HG02885 (cell line): ENCODE results near the gene SEMA4F.
A peak's percentile ranks its signal among the peaks of the same experiment; 100 is the strongest.

Source experiments
- ATAC-seq: cut with Tn5 transposase; IDR thresholded peaks from one replicate; pipeline ENCODE4 v1.9.1; 2021; ENCODE audit warnings: mild to moderate bottlenecking; ENCODE audit not compliant: unreplicated experiment, poor library complexity

Gene SEMA4F

GRCh38 chr2:74659462-74659861, 5.4 kb downstream of the SEMA4F start:
- ATAC-seq: no peak

- no peak for ATAC-seq
Measured at GRCh38 chr2:74668087-74668486, 14.0 kb downstream of the SEMA4F start.

- no peak for ATAC-seq
Measured at GRCh38 chr2:74670263-74670662, 16.2 kb downstream of the SEMA4F start.

GRCh38 chr2:74671479-74671878, 17.4 kb downstream of the SEMA4F start:
- ATAC-seq: no peak

- no peak for ATAC-seq
Measured at GRCh38 chr2:74673826-74674528, 19.9 kb downstream of the SEMA4F start.

GRCh38 chr2:74675090-74675489, 21.0 kb downstream of the SEMA4F start:
- no peak for ATAC-seq

GRCh38 chr2:74676331-74676730, 22.3 kb downstream of the SEMA4F start:
- no peak for ATAC-seq

GRCh38 chr2:74679615-74680014, 25.6 kb downstream of the SEMA4F start:
- no peak for ATAC-seq

- ATAC-seq: no peak
Measured at GRCh38 chr2:74682501-74682900, 28.5 kb downstream of the SEMA4F start.

- no peak for ATAC-seq
Measured at GRCh38 chr2:74685408-74685807, 31.4 kb downstream of the SEMA4F start.

GRCh38 chr2:74688881-74689280, 34.8 kb downstream of the SEMA4F start:
- ATAC-seq: no peak

- ATAC-seq: no peak
Measured at GRCh38 chr2:74689671-74690070, 35.6 kb downstream of the SEMA4F start.

- peak; percentile 81 for ATAC-seq
Measured at GRCh38 chr2:74690571-74690970, 36.5 kb downstream of the SEMA4F start.

GRCh38 chr2:74691929-74692328, 37.9 kb downstream of the SEMA4F start:
- no peak for ATAC-seq

GRCh38 chr2:74693213-74693612, 39.2 kb downstream of the SEMA4F start:
- ATAC-seq: no peak

GRCh38 chr2:74693668-74694067, 39.6 kb downstream of the SEMA4F start:
- ATAC-seq: no peak

- ATAC-seq: no peak
Measured at GRCh38 chr2:74694281-74694680, 40.2 kb downstream of the SEMA4F start.

- ATAC-seq: no peak
Measured at GRCh38 chr2:74695663-74696062, 41.6 kb downstream of the SEMA4F start.

- ATAC-seq: no peak
Measured at GRCh38 chr2:74696829-74697228, 42.8 kb downstream of the SEMA4F start.

GRCh38 chr2:74700643-74701372, 46.8 kb downstream of the SEMA4F start:
- no peak for ATAC-seq

- no peak for ATAC-seq
Measured at GRCh38 chr2:74702001-74702715, 48.1 kb downstream of the SEMA4F start.
